Tibial nerve (tissue), 4 donors: ENCODE measurements around the gene PSMD5.

Source experiments
- CTCF ChIP-seq, 5 experiments: fragments of 200-600 bp in 3 of 5; fragments of 450-650 bp in 2 of 5; sonication (generic) in 3 of 5; IDR thresholded peaks; one replicate each; pipeline ENCODE4 v1.5.1; 2016 to 2019; ENCODE audit warnings: antibody characterized with exemption in 5 of 5, mild to moderate bottlenecking in 3 of 5, moderate library complexity in 2 of 5
- EP300 ChIP-seq, 2 donors: sonication (generic); formaldehyde crosslinking; IDR thresholded peaks; one replicate each; pipeline ENCODE4 v1.6.1; 2017; ENCODE audit warnings: antibody characterized with exemption in 2 of 2, mild to moderate bottlenecking in 1 of 2
- POLR2A ChIP-seq, 2 donors: fragments of 450-650 bp; IDR thresholded peaks; one replicate each; pipeline ENCODE4 v1.6.1; 2017; ENCODE audit warnings: antibody characterized with exemption in 2 of 2, mild to moderate bottlenecking in 2 of 2, moderate library complexity in 2 of 2

- no peak for TF ChIP-seq CTCF (IDR thresholded peaks at IDR 0.05)
- no peak for TF ChIP-seq EP300 (IDR thresholded peaks at IDR 0.05)
- no peak for TF ChIP-seq POLR2A (IDR thresholded peaks at IDR 0.05)
Observed at GRCh38 chr9:120891884-120892747, 49.4 kb upstream of the PSMD5 start.
